H1 (cell line): ENCODE measurements around the gene EPHA8. TPM values are rescaled to one million over a fixed set of nuclear protein-coding genes. Genes with fewer than 3 reads are reported as not detected.

Experiments
- CTCF ChIA-PET: fragments of 300-600 bp; sonication (Branson Sonifier 250); formaldehyde crosslinking; loops from one replicate; lab custom pipeline; 2021; ENCODE audit not compliant: partially characterized antibody; lab: Charles Lee
- POLR2A ChIA-PET: fragments of 300-600 bp; sonication (Branson Sonifier 250); formaldehyde crosslinking; loops from one replicate; lab custom pipeline; 2021; ENCODE audit warnings: inconsistent platforms; ENCODE audit not compliant: partially characterized antibody; lab: Charles Lee
- DNase-seq, 2 experiments: peaks; one replicate each; pipeline versions ENCODE4 v3.0.0 to v3.0.0-alpha.2; 2010 to 2022; ENCODE audit warnings: low spot score in 2 of 2, low read depth in 1 of 2, mixed read lengths in 1 of 2
- FAIRE-seq: peaks from 2 replicates; lab custom pipeline; 2011; peaks lifted over from hg19 to GRCh38; lab: Jason Lieb, UNC
- H2AFZ ChIP-seq: 2 replicates; pipeline ENCODE4 v1.8.1; 2012; ENCODE audit warnings: low read length, inconsistent platforms
- H2AK5ac ChIP-seq: 2 replicates; pipeline ENCODE4 v1.6.1; 2013; ENCODE audit warnings: low read depth, low read length
- H2BK120ac ChIP-seq: replicated peaks from 2 replicates; pipeline ENCODE3; 2013; ENCODE audit warnings: low read depth, low read length, inconsistent platforms
- H2BK12ac ChIP-seq: 2 replicates; pipeline ENCODE4 v1.6.1; 2013; ENCODE audit warnings: low read depth, low read length
- H2BK15ac ChIP-seq: 2 replicates; pipeline ENCODE4 v1.6.1; 2013; ENCODE audit warnings: low read length
- H2BK20ac ChIP-seq: 2 replicates; pipeline ENCODE4 v1.6.1; 2013; ENCODE audit warnings: low read length
- H2BK5ac ChIP-seq: 2 replicates; pipeline ENCODE4 v1.6.1; 2013; ENCODE audit warnings: low read depth, low read length
- H3K14ac ChIP-seq: 2 replicates; pipeline ENCODE4 v1.6.1; 2013; ENCODE audit warnings: inconsistent platforms; ENCODE audit not compliant: insufficient read length
- H3K18ac ChIP-seq: 2 replicates; pipeline ENCODE4 v1.6.1; 2013; ENCODE audit warnings: low read length; ENCODE audit errors: extremely low read depth
- H3K23ac ChIP-seq: 2 replicates; pipeline ENCODE4 v1.6.1; 2013; ENCODE audit warnings: inconsistent platforms; ENCODE audit not compliant: insufficient read length
- H3K23me2 ChIP-seq: 2 replicates; pipeline ENCODE4 v1.6.1; 2013; ENCODE audit warnings: low read depth, low read length
- H3K27ac ChIP-seq: 2 replicates; pipeline ENCODE4 v1.6.1; 2011; ENCODE audit warnings: low read depth, low read length, inconsistent platforms
- H3K27me3 ChIP-seq, 4 experiments: replicated peaks in 1 of 4; 1 replicate in 1 of 4; 2 replicates in 3 of 4; pipeline versions ENCODE4 v1.6.1 to v1.8.1; 2011 to 2013; ENCODE audit warnings: low read length in 3 of 4, mild to moderate bottlenecking in 3 of 4, inconsistent platforms in 2 of 4, mixed read lengths in 2 of 4, moderate library complexity in 1 of 4; ENCODE audit not compliant: control insufficient read depth in 3 of 4, insufficient read depth in 3 of 4; ENCODE audit errors: extremely low read depth in 1 of 4
- H3K36me3 ChIP-seq, 4 experiments: 2 replicates each; pipeline versions ENCODE4 v1.6.1 to v1.8.1; 2011 to 2013; ENCODE audit warnings: mild to moderate bottlenecking in 4 of 4, low read length in 3 of 4, moderate library complexity in 2 of 4, control low read depth in 1 of 4, inconsistent platforms in 1 of 4; ENCODE audit not compliant: insufficient read depth in 4 of 4, control insufficient read depth in 2 of 4
- H3K4ac ChIP-seq: replicated peaks from 2 replicates; pipeline ENCODE3; 2013; ENCODE audit warnings: low read length, low read depth, mixed read lengths, inconsistent platforms; ENCODE audit not compliant: insufficient read length
- H3K4me1 ChIP-seq, 4 experiments: replicated peaks in 1 of 4; 1 replicate in 1 of 4; 2 replicates in 3 of 4; pipeline versions ENCODE4 v1.6.1 to v1.8.1; 2011 to 2013; ENCODE audit warnings: low read length in 3 of 4, inconsistent platforms in 2 of 4, mixed read lengths in 1 of 4; ENCODE audit not compliant: insufficient read depth in 4 of 4, control insufficient read depth in 3 of 4
- H3K4me2 ChIP-seq, 2 experiments: 2 replicates each; pipeline versions ENCODE4 v1.6.1 to v1.8.1; 2011 to 2013; ENCODE audit warnings: low read depth in 2 of 2, low read length in 2 of 2, control low read depth in 1 of 2, inconsistent platforms in 1 of 2, mild to moderate bottlenecking in 1 of 2; ENCODE audit not compliant: insufficient read depth in 1 of 2
- H3K4me3 ChIP-seq, 4 experiments: fragments of 200-600, 300-600 bp in 1 of 4; sonication (generic), shearing (Covaris generic), sonication (Bioruptor Twin) in 1 of 4; 2 replicates each; pipeline versions ENCODE4 v1.5.1 to v1.8.1; 2011 to 2016; ENCODE audit warnings: low read length in 4 of 4, low read depth in 3 of 4, control low read depth in 2 of 4, inconsistent platforms in 2 of 4, mild to moderate bottlenecking in 2 of 4, mixed read lengths in 1 of 4, moderate library complexity in 1 of 4; ENCODE audit not compliant: insufficient read depth in 2 of 4; ENCODE audit errors: extremely low read depth in 1 of 4
- H3K56ac ChIP-seq: replicated peaks from 2 replicates; pipeline ENCODE3; 2013; ENCODE audit warnings: low read depth, mild to moderate bottlenecking, mixed read lengths, low read length, inconsistent platforms; ENCODE audit not compliant: insufficient read length
- H3K79me1 ChIP-seq: 2 replicates; pipeline ENCODE4 v1.6.1; 2013; ENCODE audit warnings: low read depth, low read length, control low read depth
- H3K79me2 ChIP-seq, 2 experiments: 2 replicates each; pipeline versions ENCODE4 v1.6.1 to v1.8.1; 2012 to 2013; ENCODE audit warnings: low read length in 2 of 2, mild to moderate bottlenecking in 2 of 2, inconsistent platforms in 1 of 2; ENCODE audit not compliant: insufficient read depth in 2 of 2, control insufficient read depth in 1 of 2
- H3K9ac ChIP-seq, 4 experiments: replicated peaks in 1 of 4; 1 replicate in 1 of 4; 2 replicates in 3 of 4; pipeline versions ENCODE4 v1.6.1 to v1.8.1; 2011 to 2013; ENCODE audit warnings: low read depth in 3 of 4, low read length in 3 of 4, control low read depth in 2 of 4, mild to moderate bottlenecking in 2 of 4, moderate library complexity in 2 of 4, inconsistent platforms in 1 of 4; ENCODE audit errors: extremely low read depth in 1 of 4
- H3K9me3 ChIP-seq, 2 experiments: 2 replicates each; pipeline versions ENCODE4 v1.6.1 to v1.8.1; 2012 to 2013; ENCODE audit warnings: mild to moderate bottlenecking in 2 of 2, moderate library complexity in 2 of 2, control low read depth in 1 of 2, inconsistent platforms in 1 of 2, low read depth in 1 of 2, low read length in 1 of 2, mixed read lengths in 1 of 2; ENCODE audit not compliant: insufficient read depth in 2 of 2
- H4K20me1 ChIP-seq, 2 experiments: replicated peaks in 1 of 2; 2 replicates each; pipeline versions ENCODE3 to v1.8.1; 2011 to 2013; ENCODE audit warnings: inconsistent platforms in 2 of 2, low read length in 2 of 2, mild to moderate bottlenecking in 1 of 2; ENCODE audit not compliant: insufficient read depth in 2 of 2, control insufficient read depth in 1 of 2
- H4K5ac ChIP-seq: 2 replicates; pipeline ENCODE4 v1.6.1; 2013; ENCODE audit warnings: low read length, low read depth, mixed read lengths, inconsistent platforms; ENCODE audit not compliant: insufficient read length
- H4K8ac ChIP-seq: 2 replicates; pipeline ENCODE4 v1.8.0; 2013; ENCODE audit warnings: mild to moderate bottlenecking, moderate library complexity, low read length, inconsistent platforms; ENCODE audit not compliant: insufficient read depth; ENCODE audit errors: extremely low read depth
- H4K91ac ChIP-seq: replicated peaks from 2 replicates; pipeline ENCODE3; 2013; ENCODE audit warnings: low read length, mixed read lengths, inconsistent platforms; ENCODE audit not compliant: insufficient read length
- ASH2L ChIP-seq: fragments of 200-600, 300-600 bp; sonication (generic); IDR thresholded peaks from one replicate; pipeline ENCODE4 v1.7.1; 2017; ENCODE audit warnings: low read length
- CHD2 ChIP-seq: IDR thresholded peaks from 2 replicates; pipeline ENCODE4 v1.6.1; 2012; ENCODE audit warnings: low read length, improper control_type of control experiment
- E2F6 ChIP-seq: IDR thresholded peaks from 2 replicates; pipeline ENCODE4 v1.6.1; 2012; ENCODE audit warnings: inconsistent platforms
- EGR1 ChIP-seq: IDR thresholded peaks from 2 replicates; pipeline ENCODE4 v1.6.1; 2011; ENCODE audit warnings: low read depth, low read length, borderline replicate concordance
- FOSL1 ChIP-seq: IDR thresholded peaks from 2 replicates; pipeline ENCODE4 v1.6.1; 2011; ENCODE audit warnings: mild to moderate bottlenecking, low read depth, low read length, moderate library complexity; ENCODE audit not compliant: insufficient read depth
- PHF8 ChIP-seq: fragments of 200-600 bp; sonication (generic); conservative IDR thresholded peaks from 2 replicates; pipeline ENCODE4 v1.7.1; 2012; ENCODE audit warnings: low read depth, mild to moderate bottlenecking, inconsistent platforms, low read length, moderate library complexity
- TEAD4 ChIP-seq: IDR thresholded peaks from 2 replicates; pipeline ENCODE4 v1.6.1; 2012; ENCODE audit warnings: low read depth, low read length, inconsistent platforms, mixed read lengths
- YY1 ChIP-seq: IDR thresholded peaks from 2 replicates; pipeline ENCODE4 v1.6.1; 2011; ENCODE audit warnings: low read depth, mild to moderate bottlenecking, low read length
- WGBS, 2 experiments: shearing (Covaris generic) in 1 of 2; methylation state at CpG; one replicate each; pipeline versions ENCODE4 v1.1.6 to v1.1.7; 2013 to 2015; ENCODE audit warnings: low lambda C conversion rate in 2 of 2, mixed read lengths in 2 of 2, inconsistent platforms in 1 of 2, low coverage in 1 of 2, missing lambda C conversion rate in 1 of 2; ENCODE audit not compliant: insufficient replicate concordance in 2 of 2, insufficient coverage in 1 of 2, insufficient read length in 1 of 2; ENCODE audit errors: extremely low coverage in 1 of 2, missing lambda C conversion rate in 1 of 2; 5-methylcytosine and 5-hydroxymethylcytosine counted together
- polyA plus RNA-seq, 7 experiments: library from polyadenylated mRNA; depleted of rRNA in 3 of 7; stranded (reverse) in 5 of 7; unstranded in 2 of 7; fragments of >200 nt in 5 of 7; fragments of 200-250 nt in 2 of 7; gene quantifications; 1 replicate in 5 of 7; 2 replicates in 1 of 7; 4 replicates in 1 of 7; pipeline versions ENCODE4 v1.2.1 to v1.2.3, GENCODE V29; 2011 to 2013; ENCODE audit warnings: missing spikeins in 2 of 7, mixed read lengths in 2 of 7
- total RNA-seq: library from RNA; stranded (reverse); fragmentation: NEBNext Ultra II Directional; extraction: Animal tissue kit (Norgen Biotek cat#: 25700); gene quantifications from 2 replicates; pipeline ENCODE4 v1.2.1, GENCODE V29; 2021

The EPHA8 gene
- total and polyA plus RNA-seq, 2 of the 8 experiments (the other 6 are each of a cell fraction or from before 2014, with no cell fraction given), result 4.0 to 8.4 TPM

- Histone ChIP-seq H3K4me1 (no peaks in the 10 kb centered on the region), H3K23me2 (0 out of 2 replicates have a peak, but pooled peaks cover 2% of the 10 kb centered on the region), H4K20me1 (peaks cover 0 to 2% of the 10 kb centered on the region in 2 experiments), H3K27ac (no peak overlapping the region), H3K4me2 (no peak overlapping the region), H3K9ac (no peak overlapping the region), H2BK15ac (no peak overlapping the region), H3K79me1 (no peaks in the 10 kb centered on the region), H3K27me3 (no peaks in the 10 kb centered on the region), H2BK5ac (no peak overlapping the region), H2AFZ (no peak overlapping the region), H3K9me3 (no peaks in the 10 kb centered on the region), H3K23ac (no peak overlapping the region), H3K4me3 (no peak overlapping the region), H2BK12ac (no peak overlapping the region), H3K79me2 (no peaks in the 10 kb centered on the region), H3K56ac (no peak overlapping the region), H4K8ac (no peak overlapping the region), H4K91ac (no peak overlapping the region), H2BK20ac (no peak overlapping the region), H4K5ac (no peak overlapping the region), H3K14ac (no peak overlapping the region), H3K4ac (no peak overlapping the region), H2AK5ac (no peak overlapping the region), H2BK120ac (no peak overlapping the region), H3K18ac (no peak overlapping the region), H3K36me3 (peaks cover 0 to 11% (median 3%) of the 10 kb centered on the region in 4 experiments; a peak in 3 of 8 replicates)
- FAIRE-seq, result no peak
- no peak for TF ChIP-seq E2F6
- TF ChIP-seq EGR1, result no peak
- TF ChIP-seq ASH2L, result no peak
- TF ChIP-seq CHD2, result no peak
- no peak for TF ChIP-seq PHF8
- TF ChIP-seq YY1, result no peak
- no peak for TF ChIP-seq FOSL1
- TF ChIP-seq TEAD4, result no peak
- WGBS, 2 experiments, result 85% methylated on average over 3 of the region's 3 CpGs; no CpG with 5 or more reads in 1 of the 2 experiments
- CTCF ChIA-PET, result interaction anchor here (0.6 to 4.8 kb wide), 8 partner anchors 9 to 178 kb away, joined by 3 to 46 read pairs (median 4); partner anchors contain the start of gene C1QC
- POLR2A ChIA-PET, result no interaction called here
- no peak for DNase-seq
Measured at GRCh38 chr1:22530715-22531114, 32.6 kb upstream of the EPHA8 start.
